ENCODE measurements around the gene NPR1.

NPR1 gene

DNA sequence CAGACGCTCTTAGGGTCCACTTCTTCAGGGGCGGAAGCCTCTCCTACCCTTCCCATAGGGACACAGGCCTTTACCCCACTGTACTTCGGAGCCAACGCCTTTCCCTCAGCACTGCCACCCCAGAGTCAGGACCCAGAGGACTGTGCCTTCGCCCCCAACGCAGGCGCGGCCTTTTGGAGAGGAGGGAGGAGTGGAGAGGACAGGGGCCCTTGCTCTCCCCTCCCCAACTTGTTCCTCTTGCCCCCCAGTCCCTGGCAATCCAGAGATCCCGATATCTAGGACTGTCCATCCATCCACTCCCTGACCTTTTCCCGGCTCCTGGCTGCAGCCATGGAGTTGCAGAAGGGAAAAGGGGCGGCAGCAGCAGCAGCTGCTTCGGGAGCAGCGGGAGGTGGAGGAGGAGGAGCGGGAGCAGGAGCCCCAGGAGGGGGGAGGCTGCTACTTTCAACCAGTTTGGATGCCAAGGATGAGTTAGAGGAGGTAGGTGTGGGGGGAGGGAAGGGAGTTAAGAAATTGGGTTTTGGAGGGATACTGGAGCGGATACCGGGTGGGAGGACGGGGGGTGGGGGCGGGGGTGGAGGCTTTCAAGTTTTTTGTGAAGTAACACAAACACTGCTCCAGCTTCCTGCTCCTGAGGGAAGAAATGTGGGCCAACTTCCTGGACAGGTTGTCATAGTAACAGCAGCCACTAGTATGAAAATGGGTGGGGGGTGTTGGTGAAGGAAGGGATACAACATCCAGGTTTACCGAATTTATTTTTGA lies 50.0 kb downstream of the NPR1 start:
- DNase-seq: peak; percentile 22

DNA sequence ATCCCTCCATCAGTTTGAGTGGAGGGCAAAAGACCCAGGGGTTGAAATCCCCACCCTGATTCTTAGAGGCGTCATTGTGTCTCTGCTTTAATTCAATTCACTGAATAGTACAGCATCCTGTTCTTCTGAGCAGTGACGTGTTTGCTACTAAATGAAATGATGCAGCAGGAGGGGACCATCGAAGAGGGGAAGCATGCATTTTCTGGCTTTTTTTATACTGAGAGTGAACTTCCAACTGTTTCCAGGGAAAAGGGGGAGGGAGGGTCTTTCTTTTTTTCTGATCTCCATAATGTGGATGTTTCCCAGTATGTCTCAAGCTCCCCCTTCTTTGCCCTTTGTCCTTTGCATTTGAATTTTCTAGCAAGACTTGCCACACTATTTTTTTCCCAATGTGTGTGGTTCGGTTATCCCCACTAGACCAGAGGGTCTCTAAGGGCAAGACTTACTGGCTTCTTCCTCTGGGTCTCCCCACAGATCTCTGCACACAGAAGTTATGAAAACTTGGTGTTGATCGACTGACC lies 52.0 kb downstream of the NPR1 start:
- DNase-seq: no peak

DNA sequence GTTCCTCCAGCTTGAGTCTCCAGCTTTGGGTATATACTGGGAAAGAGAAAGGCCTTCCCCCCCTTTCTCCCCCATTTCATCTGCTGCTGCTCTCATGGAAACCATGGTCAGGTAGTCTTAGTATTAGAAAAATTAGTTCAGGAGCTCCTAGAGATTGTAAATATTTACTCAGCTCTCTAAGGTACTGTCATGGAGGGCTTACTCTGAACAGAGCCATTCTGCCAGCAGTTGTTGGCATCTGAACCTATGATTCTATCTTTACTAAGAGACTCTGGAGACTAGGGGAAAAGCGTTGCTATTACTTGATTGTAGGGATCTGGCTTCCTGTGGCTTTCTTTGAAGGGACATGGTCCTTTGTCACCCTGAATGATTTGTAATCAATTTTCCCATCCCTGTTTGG lies 55.5 kb downstream of the NPR1 start:
- no peak for DNase-seq

DNA sequence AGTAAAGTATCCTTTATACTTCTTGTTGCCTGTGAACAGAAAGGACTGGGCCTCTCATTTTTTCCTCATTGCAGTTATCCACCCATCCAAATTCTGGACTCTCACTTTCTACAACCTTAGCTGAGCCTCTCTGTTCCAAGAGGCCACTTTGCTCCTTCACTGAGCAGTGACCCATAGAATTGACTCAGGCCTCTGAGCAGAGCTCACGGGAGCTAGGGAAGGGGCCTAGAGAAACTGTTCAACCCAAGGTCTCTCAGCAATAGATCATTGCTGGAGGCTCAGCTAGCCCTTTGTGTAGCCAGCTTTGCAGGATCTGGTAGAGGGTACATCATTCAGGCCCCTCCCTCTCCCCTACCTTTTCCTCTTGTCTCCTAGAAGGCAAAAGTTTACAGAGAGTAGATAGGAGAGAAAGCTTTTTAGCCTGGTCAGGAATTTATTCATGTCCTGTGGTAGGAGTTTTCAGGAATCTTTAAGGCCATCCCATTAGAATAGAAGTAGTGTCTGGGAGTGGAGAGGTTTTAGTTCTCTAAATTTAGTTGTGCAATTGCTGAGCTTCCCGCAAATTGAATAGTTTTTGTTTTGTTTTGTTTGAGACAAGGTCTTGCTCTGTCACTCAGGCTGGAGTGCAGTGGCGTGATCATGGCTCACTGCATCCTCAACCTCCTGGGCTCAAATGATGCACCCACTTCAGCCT lies 56.1 kb downstream of the NPR1 start:
- no peak for DNase-seq

DNA sequence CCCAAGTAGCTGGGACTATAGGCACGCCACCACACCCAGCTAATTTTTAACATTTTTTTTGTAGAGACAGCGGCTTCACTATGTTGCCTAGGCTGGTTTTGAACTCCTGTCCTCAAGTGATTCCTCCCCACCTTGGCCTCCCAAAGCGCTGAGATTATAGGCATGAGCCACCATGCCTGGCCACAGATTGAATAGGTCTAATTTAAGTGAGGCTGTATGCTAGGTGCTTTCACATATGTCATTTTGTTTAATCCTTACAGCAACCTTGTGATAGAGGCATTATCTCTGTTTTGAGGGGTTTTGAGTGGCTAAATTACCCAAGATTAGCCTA lies 56.6 kb downstream of the NPR1 start:
- DNase-seq: no peak

DNA sequence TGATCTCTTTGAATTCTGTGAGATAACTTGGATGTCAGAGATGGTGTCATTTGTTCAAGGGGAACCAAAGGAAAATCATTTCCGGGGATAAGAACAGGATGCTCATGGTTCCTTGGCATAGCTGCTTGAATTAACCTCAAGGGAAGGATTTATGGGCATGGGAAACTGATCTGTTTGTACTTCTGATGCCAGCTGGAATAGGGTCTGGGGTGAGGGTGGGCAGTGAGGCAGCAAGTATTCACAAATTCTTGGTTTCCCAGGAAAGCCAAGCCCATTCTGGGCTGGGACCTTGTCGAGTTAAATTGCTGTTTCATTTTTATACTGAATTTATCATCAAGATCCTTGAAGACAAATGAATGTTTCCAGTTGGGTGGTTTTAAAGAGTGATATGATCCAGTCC lies 63.5 kb downstream of the NPR1 start:
- DNase-seq: no peak

DNA sequence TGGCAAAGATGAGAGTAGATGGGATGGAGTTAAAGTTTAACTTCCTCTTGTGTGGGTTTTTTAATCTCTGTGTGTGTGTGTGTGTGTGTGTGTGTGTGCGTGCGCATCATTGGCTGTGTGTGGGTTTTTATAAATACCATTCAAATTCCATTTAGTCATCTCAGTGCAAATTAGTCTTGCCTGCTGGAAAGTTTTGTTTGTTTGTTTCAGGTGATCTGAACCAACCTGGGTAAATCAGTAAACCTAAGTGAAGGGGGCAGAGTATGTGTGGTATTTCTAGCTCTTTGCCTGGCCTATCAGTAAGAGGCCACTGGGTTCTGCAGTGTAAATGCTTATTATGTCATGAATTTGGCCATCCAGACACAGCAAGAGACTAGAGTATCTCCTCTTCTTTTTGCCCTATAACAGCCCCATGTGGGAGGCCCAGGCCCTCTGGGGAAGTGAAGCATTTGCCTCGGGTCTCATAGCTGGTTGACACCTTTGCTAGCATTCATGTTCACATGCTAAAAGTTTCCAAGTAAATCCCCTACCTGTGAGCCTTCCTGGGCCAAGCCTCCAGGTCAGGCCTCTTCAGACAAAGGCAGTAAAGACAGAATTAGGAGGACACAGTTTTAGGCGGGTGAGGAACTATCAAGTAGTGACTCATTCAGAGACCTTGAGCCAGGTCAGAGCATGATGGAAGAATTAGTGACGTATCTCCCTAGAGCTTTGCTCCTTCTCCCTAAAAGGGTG lies 64.1 kb downstream of the NPR1 start:
- no peak for DNase-seq

Measured in stimulated activated CD4-positive, alpha-beta T cell treated with anti-CD3 and anti-CD28 coated beads, Interleukin-12 subunit alpha, Interleukin-12 subunit beta, amount 100 ng/mL, for 4 hours (primary cell).